ENCODE results near the gene FBXL16.

FBXL16 gene

GRCh38 chr16:728131-728889, 22.7 kb upstream of the FBXL16 start:
- H3K36me3 Mint-ChIP-seq, result peaks cover 6% of the 10 kb centered on the region
- H3K4me3 Mint-ChIP-seq, result peak overlapping the region; percentile 72
- peak; percentile 63 for ATAC-seq
- no peaks in the 10 kb centered on the region for H3K9me3 Mint-ChIP-seq
- no peak overlapping the region for H3K27ac Mint-ChIP-seq
- peaks cover 23% of the 10 kb centered on the region for H3K4me1 Mint-ChIP-seq
- no peaks in the 10 kb centered on the region for H3K27me3 Mint-ChIP-seq

GRCh38 chr16:727291-727977, 21.8 kb upstream of the FBXL16 start:
- no peaks in the 10 kb centered on the region for H3K9me3 Mint-ChIP-seq
- H3K27me3 Mint-ChIP-seq, result no peaks in the 10 kb centered on the region
- H3K4me3 Mint-ChIP-seq, result peak overlapping the region; percentile 71
- peak; percentile 46 for ATAC-seq
- peaks cover 31% of the 10 kb centered on the region for H3K4me1 Mint-ChIP-seq
- H3K36me3 Mint-ChIP-seq, result peaks cover 6% of the 10 kb centered on the region
- H3K27ac Mint-ChIP-seq, result peak overlapping the region; percentile 37

DNA sequence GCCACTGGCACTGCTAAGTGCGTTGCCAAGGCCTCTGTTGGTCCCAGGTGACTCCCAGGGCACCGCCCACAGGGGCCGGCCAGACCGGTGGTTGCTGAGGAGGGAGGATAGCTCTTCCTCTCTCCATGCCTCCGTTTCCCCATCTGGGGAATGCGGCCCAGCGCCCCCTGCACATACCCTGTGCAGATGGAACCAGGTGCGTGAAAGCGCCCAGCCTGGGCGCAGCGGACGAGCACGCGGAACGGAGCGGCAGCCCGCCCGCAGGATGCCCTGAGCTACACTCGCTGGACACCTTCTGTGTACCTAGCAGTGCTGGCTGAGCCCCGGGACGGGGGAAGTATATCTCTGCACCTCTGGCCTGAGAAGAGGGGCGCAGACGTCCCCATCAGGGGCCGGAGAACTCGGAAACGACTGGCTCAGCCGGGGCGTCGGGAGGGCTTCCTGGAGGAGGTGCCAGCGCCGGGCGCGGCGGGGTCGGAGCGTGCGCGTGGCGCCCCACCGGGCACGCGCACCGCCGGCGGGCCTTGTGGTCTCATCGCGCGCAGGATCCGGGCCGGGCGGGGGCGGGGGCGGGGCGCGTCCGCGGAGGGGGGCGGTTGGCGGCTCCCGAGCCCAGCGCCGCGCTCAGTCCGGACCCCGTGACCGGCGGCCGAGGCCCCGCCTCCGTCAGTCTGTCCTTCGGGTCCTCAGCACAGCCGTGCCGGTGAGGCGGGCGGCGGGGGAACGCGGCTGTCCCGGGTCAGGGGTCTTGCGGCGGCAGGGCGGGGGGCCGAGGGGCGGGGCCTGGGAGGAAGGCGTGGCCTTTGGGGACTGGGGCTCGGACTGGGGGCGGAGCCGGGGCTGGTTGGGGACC, 21.1 kb upstream of the FBXL16 start, which contains the start of the genes CCDC78 and HAGHL:
Gene CCDC78, minus strand, starts transcription at position 6 of the 853 bp plus-strand sequence. CDS start 76 bp downstream, outside the sequence.
Gene HAGHL, plus strand, starts transcription at position 669 of the 853 bp plus-strand sequence. CDS start 404 bp downstream, outside the sequence.
- Mint-ChIP-seq H3K4me1 (peaks cover 36% of the 10 kb centered on the region), H3K4me3 (peak within 1 kb of the TSS; percentile 84), H3K36me3 (peaks cover 6% of the 10 kb centered on the region), H3K27ac (peak within 1 kb of the TSS; percentile 70), H3K9me3 (no peaks in the 10 kb centered on the region), H3K27me3 (no peaks in the 10 kb centered on the region)
- peak; percentile 62 for ATAC-seq

DNA sequence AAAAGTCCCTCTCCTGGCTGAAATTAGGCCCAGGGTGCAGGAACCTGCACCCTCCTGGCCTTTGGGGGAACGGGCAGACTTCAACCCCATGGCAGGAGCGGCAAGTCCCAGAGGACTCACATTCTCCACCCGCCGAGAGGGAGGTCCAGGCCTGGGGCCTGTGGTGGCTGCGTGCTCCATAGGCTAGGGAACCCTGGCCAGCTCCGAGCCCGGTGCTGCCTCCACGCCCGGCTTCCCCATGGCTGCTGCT, 20.5 kb upstream of the FBXL16 start:
- H3K27me3 Mint-ChIP-seq, result no peaks in the 10 kb centered on the region
- H3K9me3 Mint-ChIP-seq, result no peaks in the 10 kb centered on the region
- peaks cover 6% of the 10 kb centered on the region for H3K36me3 Mint-ChIP-seq
- H3K4me1 Mint-ChIP-seq, result peaks cover 36% of the 10 kb centered on the region
- H3K27ac Mint-ChIP-seq, result peak overlapping the region; percentile 70
- H3K4me3 Mint-ChIP-seq, result peak overlapping the region; percentile 84
- no peak for ATAC-seq

GRCh38 chr16:725463-726187, 20.0 kb upstream of the FBXL16 start:
- H3K27me3 Mint-ChIP-seq, result no peaks in the 10 kb centered on the region
- peaks cover 6% of the 10 kb centered on the region for H3K36me3 Mint-ChIP-seq
- peaks cover 37% of the 10 kb centered on the region for H3K4me1 Mint-ChIP-seq
- H3K4me3 Mint-ChIP-seq, result peak overlapping the region; percentile 84
- H3K9me3 Mint-ChIP-seq, result no peaks in the 10 kb centered on the region
- H3K27ac Mint-ChIP-seq, result peak overlapping the region; percentile 70
- no peak for ATAC-seq

DNA sequence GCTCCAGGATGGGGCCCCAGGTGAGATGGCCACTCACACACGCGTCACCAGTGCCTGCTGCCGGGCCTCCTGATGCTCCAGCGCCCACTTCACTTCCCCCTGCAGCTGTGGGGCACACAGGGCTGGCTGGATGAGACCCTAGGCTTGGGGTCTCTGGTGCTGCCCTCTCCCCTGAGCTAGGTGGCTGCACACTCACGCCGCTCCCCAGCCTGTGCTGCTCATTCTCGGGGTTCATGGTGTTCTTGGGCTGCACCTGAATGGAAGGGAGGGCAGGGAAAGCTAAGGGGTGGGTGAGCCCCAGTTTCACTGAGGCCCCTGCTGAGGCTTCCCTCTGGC, 19.4 kb upstream of the FBXL16 start:
- H3K4me3 Mint-ChIP-seq, result no peak overlapping the region
- peaks cover 6% of the 10 kb centered on the region for H3K36me3 Mint-ChIP-seq
- H3K4me1 Mint-ChIP-seq, result peaks cover 43% of the 10 kb centered on the region
- peak overlapping the region; percentile 70 for H3K27ac Mint-ChIP-seq
- H3K27me3 Mint-ChIP-seq, result no peaks in the 10 kb centered on the region
- ATAC-seq, result no peak
- H3K9me3 Mint-ChIP-seq, result no peaks in the 10 kb centered on the region

- Mint-ChIP-seq H3K27ac (peak overlapping the region; percentile 53), H3K4me1 (peaks cover 49% of the 10 kb centered on the region), H3K9me3 (no peaks in the 10 kb centered on the region), H3K27me3 (no peaks in the 10 kb centered on the region), H3K36me3 (peaks cover 6% of the 10 kb centered on the region), H3K4me3 (no peak overlapping the region)
- no peak for ATAC-seq
These were observed 18.8 kb upstream of the FBXL16 start for GRCh38 chr16:724188-725040.

DNA sequence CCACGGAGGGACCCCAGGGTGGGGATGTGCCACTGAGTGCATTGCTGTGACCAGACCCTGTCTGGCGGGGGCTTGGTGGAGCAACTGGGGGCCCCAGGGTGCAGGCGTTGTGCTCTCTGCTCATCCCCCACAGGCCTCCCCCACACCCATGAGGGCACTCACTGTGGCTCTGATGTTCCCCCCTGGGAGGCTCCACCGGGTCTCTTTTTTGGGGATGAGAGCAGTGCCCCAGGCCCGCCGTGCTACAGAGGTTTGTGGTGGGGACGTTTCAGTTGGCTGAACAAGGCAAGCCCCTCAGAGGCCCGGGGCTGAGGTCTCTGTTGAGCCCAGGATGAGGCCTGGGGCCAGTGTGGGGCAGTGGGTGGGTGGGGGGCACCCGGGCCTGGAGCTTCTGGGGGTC, 18.1 kb upstream of the FBXL16 start:
- no peaks in the 10 kb centered on the region for H3K9me3 Mint-ChIP-seq
- H3K27me3 Mint-ChIP-seq, result no peaks in the 10 kb centered on the region
- peaks cover 55% of the 10 kb centered on the region for H3K4me1 Mint-ChIP-seq
- peaks cover 6% of the 10 kb centered on the region for H3K36me3 Mint-ChIP-seq
- no peak overlapping the region for H3K27ac Mint-ChIP-seq
- ATAC-seq, result no peak
- no peak overlapping the region for H3K4me3 Mint-ChIP-seq

GRCh38 chr16:722835-723633, 17.4 kb upstream of the FBXL16 start:
- Mint-ChIP-seq H3K9me3 (no peaks in the 10 kb centered on the region), H3K4me1 (peaks cover 55% of the 10 kb centered on the region), H3K27ac (no peak overlapping the region), H3K27me3 (no peaks in the 10 kb centered on the region), H3K36me3 (peaks cover 6% of the 10 kb centered on the region), H3K4me3 (peak overlapping the region; percentile 35)
- ATAC-seq, result no peak

DNA sequence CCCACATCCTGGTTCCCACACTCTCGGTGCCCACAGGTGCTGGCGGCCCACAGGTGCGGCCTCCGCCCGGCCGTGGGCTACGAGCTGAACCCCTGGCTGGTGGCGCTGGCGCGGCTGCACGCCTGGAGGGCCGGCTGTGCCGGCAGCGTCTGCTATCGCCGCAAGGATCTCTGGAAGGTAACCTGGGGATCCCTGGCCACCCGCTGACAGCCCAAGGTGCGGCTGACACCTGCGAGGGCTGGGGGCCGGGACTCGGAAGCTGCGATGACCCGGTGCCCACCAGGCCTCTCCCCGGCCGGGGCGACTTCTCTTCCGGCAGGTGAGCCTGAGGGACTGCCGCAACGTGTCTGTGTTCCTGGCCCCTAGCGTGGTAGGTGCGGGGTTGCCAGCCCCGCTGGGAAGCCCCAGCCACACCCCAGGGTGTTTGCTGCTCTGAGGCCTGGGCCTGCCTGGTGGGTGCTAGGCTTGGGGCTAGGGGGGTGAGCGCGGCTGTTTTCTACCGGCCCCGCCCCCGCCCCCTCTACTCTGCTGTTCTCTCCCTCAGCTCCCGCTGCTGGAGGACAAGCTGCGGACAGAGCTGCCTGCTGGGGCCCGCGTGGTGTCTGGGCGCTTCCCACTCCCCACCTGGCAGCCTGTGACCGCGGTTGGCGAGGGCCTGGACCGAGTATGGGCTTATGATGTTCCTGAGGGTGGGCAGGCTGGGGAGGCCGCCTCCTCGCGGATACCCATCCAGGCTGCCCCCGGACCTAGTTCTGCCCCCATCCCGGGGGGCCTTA, 16.4 kb upstream of the FBXL16 start:
- peaks cover 55% of the 10 kb centered on the region for H3K4me1 Mint-ChIP-seq
- peak overlapping the region; percentile 46 for H3K27ac Mint-ChIP-seq
- no peaks in the 10 kb centered on the region for H3K9me3 Mint-ChIP-seq
- no peaks in the 10 kb centered on the region for H3K27me3 Mint-ChIP-seq
- ATAC-seq, result no peak
- peak overlapping the region; percentile 74 for H3K4me3 Mint-ChIP-seq
- H3K36me3 Mint-ChIP-seq, result peaks cover 6% of the 10 kb centered on the region

DNA sequence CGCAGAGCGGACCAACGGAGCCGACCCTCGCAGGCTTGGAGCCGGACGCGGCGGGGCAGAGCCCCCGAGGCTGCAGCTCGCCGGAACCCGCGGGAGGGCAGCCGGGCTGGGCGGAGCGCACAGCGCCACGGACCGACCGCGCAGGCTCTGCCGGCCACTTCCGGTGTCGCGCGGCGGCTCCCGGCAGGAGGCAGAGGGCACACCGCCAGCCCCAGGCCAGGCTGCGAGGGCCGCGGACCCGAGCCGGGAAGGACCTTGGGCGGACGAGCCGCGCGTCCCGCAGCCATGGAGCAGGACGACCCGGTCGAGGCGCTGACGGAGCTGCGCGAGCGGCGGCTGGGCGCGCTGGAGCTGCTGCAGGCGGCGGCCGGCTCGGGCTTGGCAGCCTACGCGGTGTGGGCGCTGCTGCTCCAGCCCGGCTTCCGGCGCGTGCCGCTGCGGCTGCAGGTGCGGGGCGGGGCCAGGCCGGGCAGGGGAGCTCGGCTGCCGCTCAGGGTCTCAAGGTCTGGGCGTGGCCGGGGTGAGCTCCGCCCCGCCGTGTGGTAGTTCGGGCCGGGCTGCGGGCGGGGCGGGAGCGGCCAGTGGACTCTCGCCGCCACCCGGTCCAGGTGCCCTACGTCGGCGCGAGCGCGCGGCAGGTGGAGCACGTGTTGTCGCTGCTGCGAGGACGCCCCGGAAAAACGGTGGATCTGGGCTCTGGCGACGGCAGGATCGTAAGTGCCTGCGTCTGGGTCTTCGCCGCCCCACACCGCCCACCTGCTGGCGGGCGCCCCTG, 15.6 kb upstream of the FBXL16 start, which contains the start of gene ANTKMT:
Gene ANTKMT, plus strand, starts transcription at position 157 of the 775 bp plus-strand sequence. Its CDS starts 129 bp downstream, at position 286.
- ATAC-seq, result peak; percentile 89
- H3K4me1 Mint-ChIP-seq, result peaks cover 55% of the 10 kb centered on the region
- no peaks in the 10 kb centered on the region for H3K9me3 Mint-ChIP-seq
- H3K27ac Mint-ChIP-seq, result peak within 1 kb of the TSS; percentile 87
- peak within 1 kb of the TSS; percentile 84 for H3K4me3 Mint-ChIP-seq
- peaks cover 6% of the 10 kb centered on the region for H3K27me3 Mint-ChIP-seq
- peaks cover 6% of the 10 kb centered on the region for H3K36me3 Mint-ChIP-seq

GRCh38 chr16:720447-720989, 14.9 kb upstream of the FBXL16 start:
- ATAC-seq, result peak; percentile 39
- H3K36me3 Mint-ChIP-seq, result peaks cover 6% of the 10 kb centered on the region
- peaks cover 51% of the 10 kb centered on the region for H3K4me1 Mint-ChIP-seq
- H3K27ac Mint-ChIP-seq, result peak overlapping the region; percentile 87
- H3K27me3 Mint-ChIP-seq, result peaks cover 9% of the 10 kb centered on the region
- no peaks in the 10 kb centered on the region for H3K9me3 Mint-ChIP-seq
- H3K4me3 Mint-ChIP-seq, result peak overlapping the region; percentile 84
